Activated naive CD8-positive, alpha-beta T cell treated with anti-CD3 and anti-CD28 coated beads, Interleukin-2, amount 50 U/mL, for 24 hours (primary cell): Measurements from ENCODE around the gene TNFRSF21.

ENCODE experiments used
- ATAC-seq: fragments of 150-1000 bp; cut with Tn5 transposase; one replicate; pipeline ENCODE4 v1.10.0; 2021
- DNase-seq: peaks from one replicate; pipeline ENCODE4 v3.0.0; 2021
- H3K27ac Mint-ChIP-seq: one replicate; pipeline ENCODE4 v1.8.0; 2021; ENCODE audit warnings: mild to moderate bottlenecking, mixed read lengths
- H3K27me3 Mint-ChIP-seq: one replicate; pipeline ENCODE4 v1.8.0; 2021; ENCODE audit warnings: mixed read lengths
- H3K36me3 Mint-ChIP-seq: one replicate; pipeline ENCODE4 v1.8.0; 2021; ENCODE audit warnings: low read depth, mixed read lengths
- H3K4me1 Mint-ChIP-seq: one replicate; pipeline ENCODE4 v1.8.0; 2021; ENCODE audit warnings: mixed read lengths
- H3K4me3 Mint-ChIP-seq: one replicate; pipeline ENCODE4 v1.8.0; 2021; ENCODE audit warnings: mild to moderate bottlenecking, moderate library complexity, mixed read lengths
- H3K9me3 Mint-ChIP-seq: one replicate; pipeline ENCODE4 v1.8.0; 2021; ENCODE audit warnings: mixed read lengths

Gene TNFRSF21

DNA sequence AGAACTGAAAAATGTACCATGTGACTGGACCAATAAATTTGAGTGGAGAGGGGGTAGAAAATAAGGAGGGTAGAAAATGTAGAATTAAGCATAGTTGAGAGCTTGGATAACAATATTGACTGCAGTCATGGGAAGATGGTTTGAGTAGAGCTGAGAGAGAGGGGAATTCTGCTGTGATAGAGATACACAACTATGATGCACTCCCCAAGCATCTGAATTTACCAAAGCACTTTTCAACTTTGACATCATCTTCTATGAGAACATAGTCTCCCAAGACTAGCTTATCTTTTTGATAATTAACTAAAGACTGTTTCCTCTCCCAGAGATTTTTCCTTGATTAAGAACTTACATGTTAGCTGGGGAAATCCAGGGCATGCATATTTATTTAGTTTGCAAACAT, 103.1 kb downstream of the TNFRSF21 start:
- Mint-ChIP-seq H3K9me3 (no peaks in the 10 kb centered on the region), H3K4me3 (no peak overlapping the region), H3K27me3 (no peaks in the 10 kb centered on the region), H3K27ac (no peak overlapping the region), H3K36me3 (no peaks in the 10 kb centered on the region), H3K4me1 (peaks cover 18% of the 10 kb centered on the region)
- no peak for ATAC-seq
- no peak for DNase-seq

DNA sequence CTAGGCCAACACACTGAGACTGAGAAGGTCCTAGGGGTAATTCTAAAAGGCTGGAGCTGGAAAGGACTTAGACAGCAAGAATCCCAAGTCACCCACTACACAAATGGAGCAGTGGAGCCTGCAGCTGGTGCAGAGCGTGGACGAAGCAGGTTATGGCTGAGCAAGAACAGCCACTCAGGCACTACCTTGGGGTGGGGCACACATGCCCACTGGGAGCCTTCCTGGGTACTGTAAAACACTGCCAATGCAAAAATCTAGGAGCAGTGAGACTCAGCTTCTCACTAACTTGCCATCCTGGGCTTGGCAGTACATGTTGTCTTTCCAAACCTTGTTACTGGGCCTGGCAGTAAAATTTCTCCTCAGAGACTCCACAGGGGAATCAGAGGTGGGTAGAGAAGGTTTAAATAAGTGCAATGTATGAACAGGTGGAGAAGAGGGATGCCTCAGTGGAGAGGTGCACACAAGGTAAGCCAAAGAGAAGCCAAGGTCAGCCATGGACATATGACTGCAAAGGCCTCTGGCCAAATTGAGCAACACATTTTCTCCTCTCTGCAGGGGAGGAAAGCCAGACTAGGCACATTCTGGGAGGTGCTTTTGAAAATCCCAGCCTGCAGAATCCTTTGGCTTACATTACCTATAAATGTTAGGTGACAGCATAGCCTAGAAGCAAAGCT, 105.6 kb downstream of the TNFRSF21 start:
- no peak for DNase-seq
- no peak overlapping the region for H3K4me3 Mint-ChIP-seq
- H3K4me1 Mint-ChIP-seq: peaks cover 21% of the 10 kb centered on the region
- H3K36me3 Mint-ChIP-seq: no peaks in the 10 kb centered on the region
- no peak overlapping the region for H3K27ac Mint-ChIP-seq
- H3K9me3 Mint-ChIP-seq: no peaks in the 10 kb centered on the region
- no peak for ATAC-seq
- H3K27me3 Mint-ChIP-seq: no peaks in the 10 kb centered on the region

DNA sequence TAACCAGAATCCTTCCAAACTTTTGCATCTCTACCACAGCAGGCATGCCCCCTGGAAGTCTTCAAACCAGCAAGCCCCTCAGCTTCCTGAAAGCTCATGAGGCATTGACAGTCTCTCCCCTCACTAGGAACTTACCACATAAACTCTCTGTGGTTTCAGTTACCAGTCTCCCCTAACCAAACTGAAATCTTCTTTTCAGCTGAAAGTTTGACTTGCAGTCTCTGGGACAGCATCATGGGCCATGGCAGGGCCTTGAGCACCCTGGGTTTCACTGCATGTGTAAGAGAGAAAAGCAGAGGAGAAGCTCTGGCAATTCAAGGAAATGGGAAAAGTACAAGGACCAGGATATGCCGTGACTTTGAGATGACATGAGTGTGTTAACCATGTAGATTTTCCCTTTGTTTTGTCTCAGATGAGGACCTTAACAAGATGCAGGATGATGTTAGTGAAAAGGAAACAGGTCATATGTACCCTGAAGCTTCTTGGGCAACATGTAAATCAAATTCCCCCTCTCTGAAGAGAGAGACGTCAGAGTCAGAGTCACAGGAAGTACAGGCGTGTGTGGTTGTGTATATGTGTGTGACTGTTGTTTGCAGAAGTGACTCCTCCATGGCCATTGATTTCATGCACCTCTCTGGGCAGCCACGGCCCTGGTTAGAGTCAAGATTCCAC, 106.3 kb downstream of the TNFRSF21 start:
- Mint-ChIP-seq H3K9me3 (no peaks in the 10 kb centered on the region), H3K36me3 (no peaks in the 10 kb centered on the region), H3K4me1 (peaks cover 21% of the 10 kb centered on the region), H3K27me3 (no peaks in the 10 kb centered on the region), H3K4me3 (no peak overlapping the region), H3K27ac (no peak overlapping the region)
- no peak for DNase-seq
- ATAC-seq: peak; percentile 56

DNA sequence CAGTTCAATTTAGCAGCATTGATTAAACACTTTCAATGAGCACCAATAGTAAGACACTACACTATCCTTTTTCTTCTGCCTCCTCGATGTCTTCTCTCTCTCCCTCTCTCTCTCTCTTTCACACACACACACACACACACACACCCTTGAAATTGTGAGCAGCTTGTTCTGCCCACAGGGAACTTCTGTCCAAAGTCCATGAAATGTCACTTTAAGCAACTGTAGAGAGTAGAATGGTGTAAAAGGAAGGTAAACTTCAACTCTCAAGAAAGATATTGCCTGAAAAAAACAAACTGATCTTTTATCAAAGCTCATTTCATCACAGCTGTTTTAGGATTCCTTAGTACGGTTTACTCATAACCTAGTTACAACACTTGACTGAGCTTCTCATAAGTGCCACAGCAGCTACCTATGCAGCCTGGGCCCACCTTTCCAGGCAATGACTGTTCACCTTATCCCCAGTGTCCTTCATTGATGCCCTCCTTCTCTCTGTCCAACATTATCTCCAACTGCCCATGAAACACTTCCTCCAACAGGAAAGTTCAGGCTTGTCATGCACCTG, 107.0 kb downstream of the TNFRSF21 start:
- Mint-ChIP-seq H3K27me3 (no peaks in the 10 kb centered on the region), H3K36me3 (no peaks in the 10 kb centered on the region), H3K4me1 (peaks cover 28% of the 10 kb centered on the region), H3K27ac (no peak overlapping the region), H3K4me3 (no peak overlapping the region), H3K9me3 (no peaks in the 10 kb centered on the region)
- DNase-seq (no peak), ATAC-seq (no peak)

DNA sequence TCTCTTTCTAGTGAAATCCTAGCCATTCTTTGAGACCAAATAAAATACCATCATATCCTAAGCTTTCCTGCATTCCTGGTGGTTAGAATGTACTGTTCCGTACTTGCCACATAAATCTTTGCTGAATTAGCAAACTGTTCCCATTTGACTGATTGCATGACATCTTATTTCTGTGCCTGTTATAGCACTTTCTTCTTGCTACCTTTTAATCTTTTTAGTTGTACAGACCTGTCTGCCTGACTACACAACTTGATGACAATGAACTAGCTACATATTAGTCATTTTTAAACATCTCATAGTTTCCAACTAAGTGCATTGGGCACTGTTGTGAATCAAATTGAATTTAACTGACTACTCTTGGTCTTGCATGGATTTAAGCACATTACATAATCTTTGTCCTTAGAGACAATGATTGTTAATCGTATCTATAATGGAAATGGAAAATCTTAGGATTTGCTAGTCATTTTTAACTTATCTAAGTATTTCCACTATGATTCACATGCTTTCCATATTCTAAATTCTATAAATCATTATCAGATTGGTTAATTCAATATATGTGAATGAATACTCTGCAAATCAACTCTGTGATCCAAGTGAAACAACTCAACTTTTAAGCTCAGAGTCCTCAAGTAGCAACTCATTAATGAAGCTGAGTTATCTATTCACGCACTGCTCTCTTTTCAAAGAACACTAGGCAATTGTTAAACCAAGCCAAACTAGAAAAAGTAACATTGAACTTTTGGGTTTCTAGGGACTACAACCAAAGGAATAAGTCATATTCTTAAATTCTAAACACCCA, 109.0 kb downstream of the TNFRSF21 start:
- H3K9me3 Mint-ChIP-seq: no peaks in the 10 kb centered on the region
- no peak overlapping the region for H3K4me3 Mint-ChIP-seq
- no peak for DNase-seq
- H3K36me3 Mint-ChIP-seq: no peaks in the 10 kb centered on the region
- H3K4me1 Mint-ChIP-seq: peaks cover 31% of the 10 kb centered on the region
- H3K27ac Mint-ChIP-seq: no peak overlapping the region
- no peak for ATAC-seq
- H3K27me3 Mint-ChIP-seq: no peaks in the 10 kb centered on the region

DNA sequence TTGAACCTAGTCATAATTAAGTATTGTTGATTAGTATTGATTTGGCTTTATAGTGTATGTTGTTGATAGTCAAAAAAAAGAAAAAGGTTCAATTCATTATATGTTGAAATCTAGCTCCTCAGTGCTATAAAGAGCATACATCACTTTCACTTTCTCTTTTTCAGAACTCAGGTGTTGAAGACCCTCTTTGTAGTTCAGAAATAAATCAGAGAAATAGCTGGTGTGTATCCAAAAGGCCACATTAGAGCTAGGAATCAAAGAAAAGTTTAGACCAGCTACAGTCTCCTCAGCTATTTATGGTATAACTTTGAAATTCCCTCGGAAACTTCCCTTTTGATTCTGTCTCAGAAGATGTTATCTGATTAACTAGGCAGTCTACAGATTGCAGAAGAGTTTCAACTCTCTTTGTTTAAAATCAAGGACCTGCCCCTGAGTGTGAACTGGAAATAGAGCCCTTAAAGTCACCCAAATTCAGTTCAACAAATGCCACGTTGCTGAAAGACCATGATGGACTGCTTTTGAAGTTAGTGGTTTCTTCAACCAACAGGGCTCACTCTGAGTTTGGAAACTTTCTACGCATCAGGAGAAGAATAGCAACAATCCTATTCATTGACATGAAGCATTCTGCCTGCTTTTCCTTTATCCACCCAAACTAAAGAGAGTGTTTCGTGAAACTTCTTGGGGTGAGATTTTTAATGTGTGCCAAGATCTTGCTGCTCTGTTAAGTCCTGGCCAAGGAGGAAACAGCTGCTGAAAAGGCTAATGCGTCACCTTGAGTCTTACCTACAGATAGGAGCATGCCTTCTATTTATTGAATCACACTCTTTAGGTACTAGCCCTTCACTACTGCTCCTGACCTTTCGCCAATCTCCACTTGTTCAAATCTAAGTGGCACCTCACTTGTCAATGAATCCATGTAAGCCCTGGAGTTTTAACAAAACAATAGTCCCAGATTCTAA, 111.7 kb downstream of the TNFRSF21 start:
- no peaks in the 10 kb centered on the region for H3K9me3 Mint-ChIP-seq
- H3K4me1 Mint-ChIP-seq: peaks cover 18% of the 10 kb centered on the region
- ATAC-seq (peak; percentile 28), DNase-seq (no peak)
- no peaks in the 10 kb centered on the region for H3K36me3 Mint-ChIP-seq
- peak overlapping the region; percentile 55 for H3K4me3 Mint-ChIP-seq
- H3K27me3 Mint-ChIP-seq: no peaks in the 10 kb centered on the region
- H3K27ac Mint-ChIP-seq: no peak overlapping the region

DNA sequence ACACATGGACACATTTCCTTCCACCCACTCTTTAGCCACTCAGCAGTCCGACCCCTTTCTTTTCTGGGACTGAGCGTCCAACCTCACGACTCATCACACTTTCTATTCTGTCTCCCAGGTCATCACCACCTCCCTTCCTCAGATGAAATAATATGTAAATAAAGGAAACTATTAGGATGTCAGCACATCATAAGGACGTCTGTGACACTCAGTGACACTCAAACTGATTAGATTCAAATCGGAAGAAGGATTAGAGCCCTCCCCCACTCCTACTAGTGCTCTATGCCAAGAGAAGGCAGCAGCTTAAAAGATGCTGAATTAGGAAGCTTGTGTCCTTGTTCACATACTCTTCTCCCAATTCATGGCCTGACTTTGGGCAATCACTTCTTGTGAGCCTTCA, 113.6 kb downstream of the TNFRSF21 start:
- H3K4me3 Mint-ChIP-seq: no peak overlapping the region
- DNase-seq (no peak), ATAC-seq (no peak)
- H3K4me1 Mint-ChIP-seq: peaks cover 13% of the 10 kb centered on the region
- H3K27ac Mint-ChIP-seq: no peak overlapping the region
- H3K36me3 Mint-ChIP-seq: no peaks in the 10 kb centered on the region
- no peaks in the 10 kb centered on the region for H3K9me3 Mint-ChIP-seq
- no peaks in the 10 kb centered on the region for H3K27me3 Mint-ChIP-seq

DNA sequence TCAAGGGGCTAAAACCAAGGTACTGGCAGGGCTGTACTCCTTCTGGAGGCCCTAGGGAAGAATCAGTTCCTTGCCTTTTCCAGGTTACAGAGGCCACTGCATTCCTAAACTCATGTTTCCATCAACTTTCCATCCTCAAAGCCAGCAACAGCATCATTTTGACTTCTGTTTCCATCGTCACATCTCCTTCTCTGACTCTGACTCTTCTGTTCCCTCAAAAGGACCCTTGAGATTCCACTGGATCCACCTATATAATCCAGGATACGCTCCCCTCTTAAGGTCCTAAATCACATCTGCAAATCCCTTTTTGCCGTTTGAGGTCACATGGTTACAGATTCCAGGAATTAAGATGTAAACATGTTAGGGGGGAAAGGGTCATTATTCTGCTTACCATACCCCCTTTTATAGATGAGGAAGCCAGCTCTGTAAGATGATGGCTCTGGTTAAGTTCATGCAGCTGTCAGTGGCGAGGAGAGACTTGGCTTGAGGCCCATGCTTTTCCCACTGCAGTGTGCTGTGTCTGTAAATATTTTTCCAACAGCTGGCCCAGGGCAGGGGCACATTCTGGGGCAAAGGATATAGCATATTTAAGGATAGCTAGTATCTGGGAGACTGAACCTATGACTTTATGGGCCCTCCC, 114.6 kb downstream of the TNFRSF21 start:
- ATAC-seq: no peak
- no peak for DNase-seq
- Mint-ChIP-seq H3K27ac (no peak overlapping the region), H3K4me3 (no peak overlapping the region), H3K36me3 (no peaks in the 10 kb centered on the region), H3K27me3 (no peaks in the 10 kb centered on the region), H3K9me3 (no peaks in the 10 kb centered on the region), H3K4me1 (peaks cover 9% of the 10 kb centered on the region)

DNA sequence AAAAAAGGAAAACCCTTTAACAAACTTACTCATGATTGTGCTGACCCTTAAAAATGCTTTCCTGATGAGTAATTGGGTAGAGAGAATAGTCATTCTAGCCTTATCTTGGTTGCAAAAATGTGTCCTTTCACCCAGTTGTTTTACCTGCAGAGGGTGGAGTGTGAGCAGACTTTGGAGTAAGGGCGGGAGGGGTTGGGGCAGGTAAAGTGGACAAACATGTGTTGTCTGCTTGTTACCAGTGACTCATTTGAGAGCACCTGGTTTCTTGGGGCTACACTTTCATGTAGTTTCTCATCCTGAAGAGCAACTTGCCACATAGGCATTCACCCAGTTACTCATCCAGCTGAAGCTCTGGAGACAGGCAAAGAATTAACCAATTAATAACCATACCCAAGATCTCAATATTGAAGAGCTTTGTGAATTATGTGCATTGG, 121.1 kb downstream of the TNFRSF21 start:
- ATAC-seq: no peak
- no peak overlapping the region for H3K27ac Mint-ChIP-seq
- no peaks in the 10 kb centered on the region for H3K9me3 Mint-ChIP-seq
- DNase-seq: no peak
- H3K27me3 Mint-ChIP-seq: peaks cover 1% of the 10 kb centered on the region
- H3K4me1 Mint-ChIP-seq: no peaks in the 10 kb centered on the region
- no peak overlapping the region for H3K4me3 Mint-ChIP-seq
- H3K36me3 Mint-ChIP-seq: no peaks in the 10 kb centered on the region

DNA sequence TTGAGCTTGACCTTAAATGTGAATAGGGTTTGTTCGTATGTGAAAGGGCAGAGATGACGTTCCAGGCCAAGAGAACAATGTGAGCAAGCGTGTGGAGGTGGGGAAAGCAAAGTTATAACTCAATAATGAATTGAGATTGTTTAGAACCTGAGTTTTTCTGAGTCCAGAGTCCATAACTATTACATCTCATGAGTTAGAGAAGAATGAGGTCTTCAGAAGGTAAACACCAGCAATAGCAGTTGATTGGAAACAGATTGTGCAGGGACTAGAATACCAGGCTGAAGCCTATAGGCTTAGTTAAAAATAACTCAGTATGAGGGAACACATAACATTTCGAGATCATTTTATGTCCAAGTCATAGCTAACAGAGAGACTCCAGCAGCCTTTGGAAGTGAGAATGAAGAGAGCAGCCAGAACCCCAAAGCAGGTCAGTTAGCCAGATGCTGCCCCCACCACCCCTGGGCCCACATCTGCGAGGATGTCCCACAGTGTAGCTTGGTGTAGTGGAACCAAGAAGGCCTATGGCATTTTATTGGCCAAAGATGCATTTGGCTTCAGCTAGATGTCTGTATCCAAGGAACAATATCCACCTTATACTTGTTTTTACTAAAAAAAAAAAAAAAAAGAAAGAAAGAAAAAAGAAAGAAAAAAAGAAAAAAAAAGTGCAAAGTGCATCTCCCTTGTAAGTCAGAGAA, 121.7 kb downstream of the TNFRSF21 start:
- Mint-ChIP-seq H3K27me3 (peaks cover 1% of the 10 kb centered on the region), H3K4me1 (no peaks in the 10 kb centered on the region), H3K4me3 (no peak overlapping the region), H3K36me3 (no peaks in the 10 kb centered on the region), H3K27ac (no peak overlapping the region), H3K9me3 (no peaks in the 10 kb centered on the region)
- ATAC-seq: no peak
- no peak for DNase-seq

DNA sequence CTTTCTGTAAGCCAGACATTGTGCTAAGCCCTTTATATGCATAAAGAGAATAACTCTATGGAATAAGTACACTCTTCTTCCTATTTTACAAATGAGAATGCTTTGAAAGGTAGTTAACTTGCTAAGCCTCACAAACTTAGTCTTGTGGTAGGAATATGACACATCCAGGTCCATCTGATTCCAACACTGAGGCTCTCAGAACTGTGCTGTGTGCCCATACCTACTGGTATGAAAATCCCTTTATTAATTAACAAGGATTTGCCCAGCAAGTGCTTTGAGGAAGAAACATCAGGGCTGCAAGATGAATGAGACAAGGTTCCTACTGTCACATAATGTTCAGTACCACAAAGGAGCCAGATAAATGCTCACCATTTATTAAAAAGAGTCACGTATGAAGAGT, 122.6 kb downstream of the TNFRSF21 start:
- ATAC-seq: no peak
- Mint-ChIP-seq H3K27me3 (peaks cover 1% of the 10 kb centered on the region), H3K27ac (no peak overlapping the region), H3K4me1 (no peaks in the 10 kb centered on the region), H3K9me3 (no peaks in the 10 kb centered on the region), H3K36me3 (no peaks in the 10 kb centered on the region), H3K4me3 (no peak overlapping the region)
- DNase-seq: no peak

DNA sequence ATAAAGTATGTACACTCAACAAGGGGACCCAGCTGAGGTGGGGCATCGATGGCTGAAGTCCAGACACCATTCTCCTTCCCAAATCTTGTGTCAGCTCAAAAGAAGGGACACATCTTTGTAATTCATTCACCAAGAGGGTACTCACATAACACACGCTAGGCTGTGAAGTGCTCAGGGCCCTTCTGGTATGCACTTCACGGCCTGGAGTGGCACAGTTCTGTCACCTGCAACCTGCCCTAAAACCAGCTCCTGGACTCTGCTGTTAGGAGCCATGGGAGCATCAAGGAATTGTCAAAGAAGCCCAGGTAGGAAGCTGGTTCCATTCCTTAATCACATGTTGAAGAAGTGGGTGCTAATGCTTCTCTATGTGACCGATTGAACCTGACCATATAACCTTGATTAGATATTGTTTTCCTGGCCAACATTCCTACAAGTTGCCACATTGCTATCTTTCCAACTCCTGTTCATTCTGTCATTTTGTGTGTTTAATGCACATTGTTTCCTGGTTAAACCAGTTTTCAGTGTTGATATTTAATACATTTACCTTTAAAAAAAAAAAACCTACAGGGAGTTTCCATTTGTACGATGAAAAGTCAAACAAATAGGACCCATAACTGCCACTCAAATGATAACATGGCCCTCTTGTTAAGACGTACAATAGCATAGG, 127.3 kb downstream of the TNFRSF21 start:
- ATAC-seq (no peak), DNase-seq (no peak)
- Mint-ChIP-seq H3K27me3 (peaks cover 1% of the 10 kb centered on the region), H3K27ac (no peak overlapping the region), H3K9me3 (no peaks in the 10 kb centered on the region), H3K4me3 (no peak overlapping the region), H3K36me3 (no peaks in the 10 kb centered on the region), H3K4me1 (no peaks in the 10 kb centered on the region)

DNA sequence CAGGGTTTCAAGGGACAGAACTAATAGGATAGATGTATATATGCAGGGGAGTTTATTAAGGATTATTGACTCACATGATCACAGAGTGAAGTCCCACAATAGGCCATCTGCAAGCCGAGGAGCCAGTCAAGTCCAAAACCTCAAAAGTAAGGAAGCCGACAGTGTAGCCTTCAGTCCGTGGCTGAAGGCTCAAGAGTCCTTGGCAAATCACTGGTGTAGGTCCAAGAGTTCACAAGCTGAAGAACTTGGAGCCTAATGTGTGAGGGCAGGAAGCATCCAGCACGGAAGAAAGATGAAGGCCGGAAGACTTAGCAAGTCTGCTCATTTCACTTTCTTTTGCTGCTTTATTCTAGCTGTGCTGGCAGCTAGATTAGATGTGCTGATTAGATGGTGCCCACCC, 128.0 kb downstream of the TNFRSF21 start:
- Mint-ChIP-seq H3K4me3 (no peak overlapping the region), H3K4me1 (no peaks in the 10 kb centered on the region), H3K36me3 (no peaks in the 10 kb centered on the region), H3K9me3 (no peaks in the 10 kb centered on the region), H3K27ac (no peak overlapping the region), H3K27me3 (peaks cover 1% of the 10 kb centered on the region)
- ATAC-seq (no peak), DNase-seq (no peak)
